SHP77 treated with DMSO at 0.1 percent for 48 hours (cell line): ENCODE data around the gene VIPAS39.
A peak's percentile ranks its signal among the peaks of the same experiment; 100 is the strongest.

Experiments
- DNase-seq: peaks from one replicate; lab custom pipeline; 2025; lab: John Stamatoyannopoulos, UW

VIPAS39 gene

DNA sequence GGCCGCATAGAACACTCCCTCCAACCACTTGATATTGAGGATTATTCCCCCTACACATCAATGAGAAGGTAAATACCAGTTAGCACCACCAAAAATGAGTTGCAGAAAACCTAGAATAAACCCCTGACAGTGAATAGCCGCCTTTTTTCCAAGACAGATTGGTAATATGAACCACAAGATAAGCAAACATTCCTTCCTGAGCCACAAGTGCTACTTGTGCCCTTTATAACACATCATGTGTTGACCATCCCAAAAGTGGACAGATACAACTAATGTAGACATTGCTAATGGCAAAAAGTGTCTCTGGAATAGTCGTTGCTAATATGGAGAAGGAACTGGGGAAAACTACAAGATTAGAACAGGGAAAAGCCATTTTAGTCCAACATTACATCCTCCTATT lies 51.3 kb downstream of the VIPAS39 start:
- no peak for DNase-seq

DNA sequence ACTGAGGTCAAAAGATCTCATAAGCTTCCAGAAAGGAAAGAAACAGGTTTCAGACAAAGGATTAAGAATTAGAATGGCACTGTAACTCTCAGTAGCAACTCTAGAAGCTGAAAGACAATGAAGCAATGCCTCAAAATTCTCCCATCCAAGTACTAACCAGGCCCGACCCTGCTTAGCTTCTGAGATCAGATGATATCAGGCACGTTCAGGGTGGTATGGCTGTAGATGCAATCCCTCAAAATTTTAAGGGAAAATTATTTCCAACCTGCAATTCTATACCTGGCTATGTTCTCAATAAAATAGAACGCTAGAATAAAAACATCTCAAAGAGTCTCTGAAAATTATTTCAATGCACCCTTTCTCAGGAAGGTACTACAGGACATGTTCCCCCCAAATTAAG lies 53.6 kb downstream of the VIPAS39 start:
- DNase-seq, result no peak

DNA sequence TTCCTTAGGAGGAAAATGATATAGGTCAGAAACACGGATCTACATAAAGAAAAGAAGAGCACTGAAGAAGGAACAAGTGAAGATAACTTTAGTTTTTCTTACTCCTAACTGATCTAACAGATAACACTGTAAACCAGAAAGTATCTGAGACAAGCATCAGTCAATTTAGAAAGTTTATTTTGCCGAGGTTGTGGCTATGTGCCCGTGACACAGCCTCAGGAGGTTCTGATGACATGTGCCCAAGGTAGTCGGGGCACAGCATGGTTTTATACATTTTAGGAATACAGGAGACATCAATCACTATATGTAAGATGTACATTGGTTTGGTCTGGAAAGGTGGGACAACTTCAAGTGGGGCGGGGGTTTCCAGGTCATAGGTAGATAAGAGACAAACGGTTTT lies 57.2 kb downstream of the VIPAS39 start:
- no peak for DNase-seq

DNA sequence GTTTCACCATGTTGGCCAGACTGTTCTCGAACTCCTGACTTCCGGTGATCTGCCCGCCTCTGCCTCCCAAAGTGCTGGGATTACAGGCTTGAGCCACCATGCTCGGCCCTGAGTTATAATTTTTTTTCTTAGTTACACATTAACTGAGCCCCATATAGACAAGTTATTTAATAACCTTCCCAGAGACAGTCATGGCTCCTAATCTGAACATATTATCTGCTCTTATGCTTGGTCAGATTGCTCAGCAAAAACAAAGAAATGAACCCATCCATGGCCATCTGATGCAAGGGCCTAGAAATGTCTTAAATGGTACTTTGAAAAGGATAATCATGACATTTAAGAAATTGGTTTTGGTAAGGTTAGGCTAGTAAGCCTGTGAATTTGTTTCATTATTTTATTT lies 67.2 kb downstream of the VIPAS39 start:
- no peak for DNase-seq

DNA sequence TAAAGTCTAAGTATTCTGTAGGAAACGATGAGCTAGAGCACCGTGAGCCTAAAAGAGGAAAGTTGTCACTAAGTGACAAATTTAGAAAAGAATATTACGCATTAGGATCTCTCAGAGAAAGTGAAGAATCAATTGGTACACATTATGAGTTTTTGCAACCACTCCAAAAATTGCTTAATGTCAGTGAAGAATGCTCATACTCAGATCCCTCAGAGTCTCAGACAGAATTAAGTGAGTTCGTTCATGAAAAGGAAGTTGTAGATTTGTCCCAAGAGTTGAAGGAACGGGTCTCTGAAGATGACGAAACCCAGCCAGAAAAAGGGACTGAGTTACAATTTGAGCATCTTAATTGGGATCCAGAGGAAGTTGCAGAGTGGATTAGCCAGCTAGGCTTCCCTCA lies 78.7 kb downstream of the VIPAS39 start:
- DNase-seq, result no peak

DNA sequence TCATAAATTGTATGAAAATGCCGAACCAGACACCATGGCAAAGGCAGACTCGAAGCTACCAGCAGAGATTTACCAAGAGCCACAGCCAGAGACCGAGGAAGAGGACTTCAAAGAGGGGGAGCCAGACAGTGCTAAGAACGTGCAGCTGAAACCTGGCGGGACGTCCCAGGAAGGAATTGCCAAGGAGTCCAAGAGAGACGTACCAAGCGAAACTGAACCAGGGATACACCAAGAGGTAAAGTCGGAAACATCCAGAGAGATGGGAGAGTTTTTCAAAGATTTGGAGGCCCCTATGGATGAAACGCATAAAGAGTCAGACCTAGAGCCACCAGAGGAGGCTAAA lies 79.9 kb downstream of the VIPAS39 start:
- DNase-seq, result no peak

DNA sequence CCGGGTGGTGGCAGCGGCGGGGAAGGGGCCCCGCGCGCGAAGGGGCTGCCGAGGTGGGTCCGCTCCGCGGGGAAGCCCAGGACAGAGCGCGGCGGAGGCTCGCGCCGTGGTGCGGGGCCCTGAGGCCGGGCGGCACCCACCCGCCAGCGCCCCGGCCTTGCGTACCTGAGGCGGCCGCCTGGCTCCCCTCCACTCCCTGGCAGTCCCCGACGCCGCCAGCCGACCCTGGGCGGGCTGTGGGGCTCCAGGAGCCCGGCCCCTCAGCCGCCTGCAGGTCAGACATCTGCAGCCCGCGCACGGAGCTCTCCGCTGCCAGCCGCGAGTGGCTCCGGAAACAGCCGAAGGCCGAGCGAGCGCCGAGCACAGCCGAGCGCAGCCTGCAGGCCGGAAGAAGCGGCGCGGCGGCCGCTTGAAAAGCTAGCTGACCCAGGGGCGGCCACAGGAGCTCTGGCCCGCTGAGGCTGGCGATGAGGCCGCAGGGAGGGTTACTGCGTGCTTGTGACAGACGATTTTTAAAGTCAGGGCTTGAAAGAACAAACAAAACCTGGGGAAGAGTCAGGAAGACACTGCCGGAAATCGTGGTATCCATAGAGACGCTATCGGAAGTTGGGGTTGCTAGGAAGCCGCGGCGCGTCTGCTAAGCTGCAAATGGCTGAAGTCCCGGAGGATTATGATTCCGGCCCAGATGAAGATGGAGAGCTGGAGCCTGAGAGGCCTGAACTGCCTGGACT lies 80.5 kb downstream of the VIPAS39 start, which contains the start of the genes SAMD15 and TMED8:
Gene SAMD15, plus strand, starts transcription at position 609 of the 731 bp plus-strand sequence. Its CDS starts 40 bp downstream, at position 649.
Gene TMED8, minus strand, starts transcription at position 324 of the 731 bp plus-strand sequence. Its CDS starts 41 bp downstream, at position 283.
- DNase-seq, result peak; percentile 92
